Kidney (tissue), 11 donors: ENCODE data around the gene FAM72C. TPM values are rescaled to one million over a fixed set of nuclear protein-coding genes. Genes with fewer than 3 reads are reported as not detected.
"Not testable (repeated sequence)": the region's sequence is repeated elsewhere in the genome, so short reads cannot be mapped to it uniquely, and the experiment has no call there.

Experiments used
- DNase-seq, 5 donors: peaks; one replicate each; pipeline ENCODE4 v3.0.0-alpha.2; 2013 to 2020
- FAIRE-seq: peaks from 2 replicates; lab custom pipeline; 2012; peaks lifted over from hg19 to GRCh38; lab: Jason Lieb, UNC
- H3K27ac ChIP-seq, 2 donors: one replicate each; pipeline ENCODE4 v1.7.0; 2013; ENCODE audit warnings: low read depth in 2 of 2, low read length in 2 of 2, inconsistent platforms in 1 of 2
- H3K27me3 ChIP-seq: one replicate; pipeline ENCODE4 v1.7.1; 2013; ENCODE audit warnings: low read length, inconsistent platforms; ENCODE audit not compliant: control insufficient read depth, insufficient read depth
- H3K36me3 ChIP-seq, 3 donors: one replicate each; pipeline versions ENCODE4 v1.7.0 to v1.7.1; 2013; ENCODE audit warnings: low read length in 3 of 3, control low read depth in 1 of 3, inconsistent platforms in 1 of 3; ENCODE audit not compliant: insufficient read depth in 3 of 3, control insufficient read depth in 2 of 3
- H3K4me1 ChIP-seq, 3 donors: one replicate each; pipeline versions ENCODE4 v1.7.0 to v1.7.1; 2013; ENCODE audit warnings: low read length in 3 of 3, inconsistent platforms in 1 of 3, low read depth in 1 of 3; ENCODE audit not compliant: control insufficient read depth in 2 of 3, insufficient read depth in 2 of 3
- H3K4me3 ChIP-seq, 3 donors: one replicate each; pipeline versions ENCODE4 v1.7.0 to v1.8.1; 2013; ENCODE audit warnings: low read length in 3 of 3, control low read depth in 1 of 3, inconsistent platforms in 1 of 3
- H3K9ac ChIP-seq, 3 donors: one replicate each; pipeline versions ENCODE4 v1.7.0 to v1.7.1; 2013; ENCODE audit warnings: low read length in 3 of 3, control low read depth in 1 of 3, inconsistent platforms in 1 of 3
- H3K9me3 ChIP-seq, 3 donors: one replicate each; pipeline versions ENCODE4 v1.7.0 to v1.7.1; 2013; ENCODE audit warnings: low read length in 3 of 3, control low read depth in 1 of 3, inconsistent platforms in 1 of 3; ENCODE audit not compliant: control insufficient read depth in 2 of 3, insufficient read depth in 1 of 3
- intact Hi-C: fragments of 100-400 bp; cut with DNase I; formaldehyde crosslinking; loops from one replicate; pipeline ENCODE4 v1.11.1; 2022
- polyA plus RNA-seq: library from polyadenylated mRNA; stranded (reverse); fragments of 350-450 nt; fragmentation: Illumina TruSeq; extraction: RNeasy Lipid Tissue Mini Kit (QIAGEN cat#74804); gene quantifications from one replicate; pipeline ENCODE4 v1.2.3, GENCODE V29; 2014; ENCODE audit warnings: low read depth, low replicate concordance; ENCODE audit not compliant: insufficient read depth
- total RNA-seq: library from RNA; stranded (reverse); fragmentation: NEBNext Ultra II Directional; extraction: Animal tissue kit (Norgen Biotek cat#: 25700); gene quantifications from one replicate; pipeline ENCODE4 v1.2.1, GENCODE V29; 2021
- donor health status: control.
- donor health status: control.
- donor health status: DM: yes; HTN: yes; CAD: no.
- donor health status: Normal renal cell carcinoma (clear cell type).

The FAM72C gene
- total and polyA plus RNA-seq, 2 donors from 2014 or later: 0.38 TPM; not detected in 1

DNA sequence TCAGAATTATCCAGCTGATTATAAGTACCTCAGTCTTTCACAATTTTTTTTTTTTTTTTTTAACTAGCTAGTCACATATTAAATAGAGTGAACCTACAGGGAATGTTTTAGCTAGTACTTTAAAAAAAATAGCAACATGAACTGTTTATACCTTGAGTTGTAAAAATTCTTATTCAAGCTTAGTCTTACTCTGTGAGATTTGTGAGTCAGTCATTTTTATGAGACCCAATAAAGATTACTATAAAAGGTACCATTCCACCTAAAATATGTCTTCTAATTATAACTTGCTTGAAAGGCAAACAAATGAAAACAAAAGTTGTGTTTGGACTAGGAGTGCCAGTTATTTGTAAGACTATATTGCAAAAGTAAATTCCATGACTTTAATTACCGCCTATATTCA, 5.9 kb downstream of the FAM72C start:
- DNase-seq, H3K27me3 ChIP-seq, H3K9me3 ChIP-seq, H3K36me3 ChIP-seq, H3K4me1 ChIP-seq, intact Hi-C loops, H3K9ac ChIP-seq, H3K27ac ChIP-seq, FAIRE-seq, H3K4me3 ChIP-seq: not testable (repeated sequence)

DNA sequence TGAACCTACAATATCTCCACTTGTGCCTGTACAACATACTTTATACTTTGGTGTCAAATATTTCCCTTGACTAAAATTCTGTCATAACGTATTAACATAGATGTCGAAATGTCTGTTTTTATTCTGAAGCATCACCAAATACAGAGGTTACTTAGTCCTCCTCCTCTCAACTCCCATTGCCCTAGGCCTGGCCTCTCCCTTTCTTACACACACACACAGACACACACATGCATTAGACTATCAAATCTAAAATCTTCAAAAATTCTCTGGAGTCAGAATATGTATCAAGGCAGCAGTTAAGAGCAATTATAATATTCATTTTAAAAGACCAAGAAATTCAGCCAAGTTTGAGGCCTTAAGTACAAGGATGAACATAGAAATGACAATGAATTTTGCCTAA, 7.5 kb downstream of the FAM72C start:
- FAIRE-seq, DNase-seq, H3K9me3 ChIP-seq, H3K27ac ChIP-seq, H3K36me3 ChIP-seq, intact Hi-C loops, H3K4me1 ChIP-seq, H3K9ac ChIP-seq, H3K27me3 ChIP-seq, H3K4me3 ChIP-seq: not testable (repeated sequence)

DNA sequence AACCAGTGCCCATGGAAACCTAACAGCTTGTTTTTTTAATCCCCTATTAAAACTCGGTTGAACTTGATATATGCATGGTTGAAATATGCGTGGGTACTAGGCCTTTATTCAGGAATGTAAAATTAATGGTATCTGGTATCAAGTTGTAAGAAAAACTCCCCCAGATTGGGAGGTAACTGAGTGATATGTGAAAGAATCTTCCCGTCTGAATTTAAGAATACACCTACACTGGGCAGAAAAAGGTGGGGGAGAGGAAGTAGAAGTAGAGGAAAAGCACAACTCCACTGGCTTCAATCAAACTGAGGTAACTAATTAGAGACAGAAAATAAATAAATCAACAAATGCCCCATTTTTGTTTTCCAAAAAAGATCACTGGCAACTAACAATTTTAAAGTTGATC, 15.9 kb downstream of the FAM72C start:
- not testable (repeated sequence) for FAIRE-seq

DNA sequence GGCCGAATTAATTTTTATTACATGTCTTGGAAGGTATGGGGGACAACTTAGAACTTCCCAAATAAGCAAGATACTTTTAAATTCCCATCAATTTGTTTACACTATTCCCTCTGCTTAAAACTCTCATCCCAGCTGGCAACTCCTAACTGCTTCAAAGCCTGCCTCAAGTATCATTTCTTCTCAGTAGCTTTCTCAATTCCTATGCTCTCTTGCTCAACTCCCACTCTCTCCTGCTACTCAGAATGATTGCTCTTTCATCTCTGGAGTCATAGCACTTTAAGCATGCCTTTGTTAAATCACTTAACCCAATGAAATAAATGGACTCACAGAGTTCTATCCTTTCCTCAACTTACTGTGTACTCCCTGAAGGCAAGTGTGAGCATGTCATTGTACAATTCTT, 18.9 kb downstream of the FAM72C start:
- H3K9me3 ChIP-seq, H3K27me3 ChIP-seq, H3K36me3 ChIP-seq, H3K9ac ChIP-seq, DNase-seq, FAIRE-seq, H3K27ac ChIP-seq, H3K4me1 ChIP-seq, H3K4me3 ChIP-seq, intact Hi-C loops: not testable (repeated sequence)

More for the DNA sequence above, 15.9 kb downstream of the FAM72C start:
- H3K4me1 ChIP-seq, H3K27me3 ChIP-seq, H3K9ac ChIP-seq, H3K27ac ChIP-seq, intact Hi-C loops, H3K4me3 ChIP-seq, H3K9me3 ChIP-seq, H3K36me3 ChIP-seq, DNase-seq: not testable (repeated sequence)

DNA sequence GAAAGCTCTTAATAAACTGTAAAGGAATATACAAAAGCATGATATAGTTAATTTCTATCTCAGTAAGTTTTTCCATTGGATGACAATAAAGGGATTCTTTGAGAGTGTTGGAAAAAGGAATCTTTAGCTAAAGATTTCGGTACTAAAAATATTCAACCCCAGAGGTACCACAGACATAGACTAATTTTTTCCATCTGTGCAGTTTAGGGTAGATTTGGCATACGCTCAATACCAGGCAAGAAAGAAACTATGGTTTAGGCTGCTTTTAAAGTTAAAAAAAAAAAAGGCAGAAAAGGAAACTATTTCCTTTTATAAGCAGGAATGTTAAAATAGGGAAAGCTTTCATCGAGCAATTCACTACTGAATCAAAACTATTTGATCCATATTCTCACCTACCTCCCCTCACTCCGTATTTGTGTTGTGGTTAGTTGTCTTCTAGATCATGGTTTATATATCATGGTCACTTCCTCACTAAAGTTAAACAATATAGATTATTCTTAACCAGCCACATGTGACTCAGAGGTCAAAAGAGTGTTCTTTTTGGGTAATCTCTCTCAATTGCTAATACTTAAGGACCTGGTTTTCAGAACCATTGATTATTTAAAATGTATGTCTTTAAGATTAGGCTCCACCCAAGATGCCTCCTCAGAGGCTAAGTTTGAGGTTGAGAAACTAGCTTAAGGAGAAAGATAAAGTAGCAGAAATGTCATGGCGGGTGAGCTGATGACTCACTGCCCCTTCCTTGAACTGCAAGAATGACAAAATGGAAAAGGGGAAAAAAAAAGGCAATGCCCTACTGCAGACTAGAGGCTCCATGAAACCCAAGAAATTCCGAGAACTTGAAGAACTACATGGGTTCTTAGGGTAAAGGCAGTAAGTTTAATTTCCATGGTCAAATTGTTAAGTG, 20.0 kb downstream of the FAM72C start:
- H3K27me3 ChIP-seq, H3K9me3 ChIP-seq, DNase-seq, H3K9ac ChIP-seq, H3K4me3 ChIP-seq, intact Hi-C loops, H3K27ac ChIP-seq, H3K4me1 ChIP-seq, FAIRE-seq, H3K36me3 ChIP-seq: not testable (repeated sequence)

DNA sequence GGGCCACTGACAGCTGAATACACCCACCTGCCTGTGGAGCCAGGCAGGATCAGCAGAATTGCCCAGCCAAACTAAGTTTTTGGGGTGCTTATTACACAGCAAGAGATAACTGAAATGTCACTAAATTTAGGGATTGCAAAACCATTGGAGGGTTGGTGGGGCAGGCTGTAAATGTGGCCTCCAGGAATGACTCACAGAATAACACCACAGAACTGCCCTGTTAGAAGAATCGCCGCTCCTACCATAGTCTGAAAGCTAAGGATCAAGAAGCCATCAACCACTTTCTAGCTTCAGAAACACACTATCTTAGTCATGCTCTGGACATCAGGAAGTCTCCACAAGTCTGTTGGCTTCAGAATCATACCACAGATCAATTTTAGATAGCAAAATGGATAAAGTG, 24.0 kb downstream of the FAM72C start:
- DNase-seq, H3K27ac ChIP-seq, intact Hi-C loops, H3K4me3 ChIP-seq, H3K4me1 ChIP-seq, H3K27me3 ChIP-seq, H3K36me3 ChIP-seq, H3K9me3 ChIP-seq, H3K9ac ChIP-seq, FAIRE-seq: not testable (repeated sequence)

DNA sequence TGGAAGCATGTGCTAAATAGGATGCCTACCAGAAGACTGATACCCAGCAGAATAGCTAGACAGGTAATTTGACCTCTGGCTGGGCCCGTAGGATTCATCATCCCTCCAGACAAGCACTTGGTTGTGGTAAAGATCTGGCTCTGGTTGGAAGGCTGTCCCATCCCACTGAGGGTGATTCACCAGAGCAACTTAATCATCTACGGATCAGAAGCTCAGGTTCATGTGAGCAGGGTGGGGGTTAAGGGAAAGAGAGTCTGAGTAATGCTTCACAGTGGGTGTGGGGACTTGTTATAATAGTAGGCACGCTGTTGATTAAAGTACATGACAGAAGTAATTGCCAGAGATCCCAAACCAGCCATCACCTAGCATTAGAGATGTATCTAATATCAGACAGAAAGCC, 26.5 kb downstream of the FAM72C start:
- H3K9ac ChIP-seq, FAIRE-seq, DNase-seq, H3K27ac ChIP-seq, H3K4me1 ChIP-seq, H3K9me3 ChIP-seq, H3K27me3 ChIP-seq, H3K36me3 ChIP-seq, intact Hi-C loops, H3K4me3 ChIP-seq: not testable (repeated sequence)

DNA sequence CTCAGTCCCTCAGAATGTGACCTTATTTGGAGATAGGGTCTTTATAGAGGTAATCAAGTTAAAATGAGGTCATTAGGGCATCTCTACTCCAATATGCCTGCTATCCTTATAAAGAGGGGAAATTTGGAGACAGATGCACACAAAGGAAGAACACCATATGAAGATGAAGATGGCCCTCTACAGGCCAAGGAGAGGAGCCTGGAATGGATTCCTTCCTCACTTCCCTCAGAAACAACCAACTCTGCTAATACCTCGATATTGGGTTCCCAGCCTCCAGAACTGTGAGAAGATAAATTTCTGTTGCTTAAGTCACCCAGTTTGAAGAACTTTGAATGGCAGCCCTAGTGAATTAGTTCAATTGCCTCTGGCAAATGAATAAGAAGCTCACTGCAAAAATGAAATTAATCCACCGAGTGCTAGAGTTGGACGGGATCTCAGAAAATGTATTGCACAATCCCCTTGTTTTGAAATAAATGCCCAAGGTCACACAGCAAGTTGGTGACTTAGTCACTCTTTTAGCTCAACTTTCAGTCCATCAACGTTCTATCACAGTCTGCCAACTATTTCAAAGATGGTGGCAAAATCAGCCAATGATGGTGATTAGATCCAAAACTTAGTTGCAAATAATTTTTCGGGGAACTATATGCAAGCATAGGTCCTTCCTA, 27.1 kb downstream of the FAM72C start:
- intact Hi-C loops, H3K9ac ChIP-seq, H3K4me3 ChIP-seq, DNase-seq, H3K27ac ChIP-seq, H3K27me3 ChIP-seq, H3K9me3 ChIP-seq, FAIRE-seq, H3K4me1 ChIP-seq, H3K36me3 ChIP-seq: not testable (repeated sequence)
